GM12873 (cell line): ENCODE results near the gene COL4A6.

Experiments
- TF ChIP-seq, protein P1 (sequence below): IDR thresholded peaks from 2 replicates; pipeline ENCODE4 v1.5.1; 2012; ENCODE audit warnings: low read depth, mild to moderate bottlenecking, moderate library complexity, low read length, control low read depth; ENCODE audit not compliant: insufficient read depth; ENCODE audit errors: missing control alignments

COL4A6 gene

DNA sequence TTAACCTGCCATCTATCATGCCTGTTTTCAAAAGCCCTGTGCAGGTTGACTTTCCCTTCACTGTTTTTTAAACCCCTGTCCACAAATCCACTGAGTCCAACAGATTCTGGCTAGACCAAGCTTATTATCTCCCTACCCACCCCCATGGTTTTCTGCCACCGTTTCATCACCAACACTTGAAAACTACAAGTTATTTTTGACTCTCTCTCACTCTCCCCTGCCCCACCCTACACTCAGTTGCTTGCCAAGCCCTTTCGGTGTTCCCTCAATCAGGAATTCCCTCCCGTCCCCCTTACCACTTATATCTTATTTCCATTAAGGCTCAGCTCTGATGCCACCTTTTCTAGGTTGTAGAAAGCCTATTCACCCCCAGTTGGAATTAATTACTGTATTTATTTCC lies 316.9 kb downstream of the COL4A6 start:
- TF ChIP-seq, protein P1, sequence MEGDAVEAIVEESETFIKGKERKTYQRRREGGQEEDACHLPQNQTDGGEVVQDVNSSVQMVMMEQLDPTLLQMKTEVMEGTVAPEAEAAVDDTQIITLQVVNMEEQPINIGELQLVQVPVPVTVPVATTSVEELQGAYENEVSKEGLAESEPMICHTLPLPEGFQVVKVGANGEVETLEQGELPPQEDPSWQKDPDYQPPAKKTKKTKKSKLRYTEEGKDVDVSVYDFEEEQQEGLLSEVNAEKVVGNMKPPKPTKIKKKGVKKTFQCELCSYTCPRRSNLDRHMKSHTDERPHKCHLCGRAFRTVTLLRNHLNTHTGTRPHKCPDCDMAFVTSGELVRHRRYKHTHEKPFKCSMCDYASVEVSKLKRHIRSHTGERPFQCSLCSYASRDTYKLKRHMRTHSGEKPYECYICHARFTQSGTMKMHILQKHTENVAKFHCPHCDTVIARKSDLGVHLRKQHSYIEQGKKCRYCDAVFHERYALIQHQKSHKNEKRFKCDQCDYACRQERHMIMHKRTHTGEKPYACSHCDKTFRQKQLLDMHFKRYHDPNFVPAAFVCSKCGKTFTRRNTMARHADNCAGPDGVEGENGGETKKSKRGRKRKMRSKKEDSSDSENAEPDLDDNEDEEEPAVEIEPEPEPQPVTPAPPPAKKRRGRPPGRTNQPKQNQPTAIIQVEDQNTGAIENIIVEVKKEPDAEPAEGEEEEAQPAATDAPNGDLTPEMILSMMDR, result no peak

DNA sequence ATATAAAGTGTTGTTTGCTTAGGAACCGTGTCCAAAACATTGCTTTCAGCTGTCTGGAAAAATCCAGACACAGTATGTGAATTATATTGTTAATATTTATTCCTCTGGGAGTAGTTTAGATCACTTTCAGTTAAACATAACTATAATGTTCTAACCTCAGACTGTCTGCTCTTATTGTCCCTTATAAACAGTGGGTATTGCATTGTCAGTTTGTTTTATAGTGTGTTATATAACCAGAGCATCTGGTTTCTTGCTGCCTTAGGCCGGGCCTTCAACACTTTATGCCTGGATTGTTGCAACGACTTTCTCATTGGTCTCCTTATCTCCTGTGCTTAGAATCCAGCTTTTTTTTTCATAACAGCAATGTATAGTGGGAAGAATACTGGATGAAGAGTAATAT lies 320.2 kb downstream of the COL4A6 start:
- TF ChIP-seq, protein P1, result no peak

DNA sequence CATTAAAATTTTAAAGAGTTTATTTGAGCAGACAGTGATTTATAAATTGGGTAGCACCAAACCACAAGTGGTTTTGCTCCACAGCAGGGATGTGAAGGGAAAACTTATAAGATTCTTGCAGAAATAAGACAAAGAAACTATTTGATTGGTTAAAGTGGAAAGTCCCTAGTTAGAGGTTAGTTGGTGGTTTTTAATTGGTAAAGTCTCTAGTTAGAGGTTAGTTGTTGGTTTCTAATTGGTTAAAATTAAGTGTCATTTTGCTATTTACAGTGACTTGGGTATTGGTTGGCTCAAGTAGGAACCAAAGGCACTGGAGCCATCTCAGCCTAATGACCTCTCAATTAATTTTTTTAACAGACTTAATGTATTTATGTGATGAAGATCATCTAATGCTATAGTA lies 323.7 kb downstream of the COL4A6 start:
- TF ChIP-seq, protein P1, result no peak
